Activated naive CD4-positive, alpha-beta T cell treated with anti-CD3 and anti-CD28 coated beads for 36 hours (primary cell): Measurements from ENCODE around the gene ROS1. TPM values are rescaled to one million over a fixed set of nuclear protein-coding genes. Genes with fewer than 3 reads are reported as not detected.

Experiments used
- CTCF ChIA-PET: fragments of 350-600 bp; sonication (Branson Sonifier 250); formaldehyde crosslinking; loops from one replicate; lab custom pipeline; 2021; ENCODE audit warnings: antibody characterized with exemption; lab: Charles Lee
- DNase-seq: peaks from one replicate; pipeline ENCODE4 v3.0.0-alpha.2; 2020
- H3K27ac Mint-ChIP-seq: one replicate; pipeline ENCODE4 v1.8.0; 2021; ENCODE audit warnings: mild to moderate bottlenecking, mixed read lengths
- H3K27me3 Mint-ChIP-seq: one replicate; pipeline ENCODE4 v1.8.0; 2021; ENCODE audit warnings: low read depth, mixed read lengths
- H3K36me3 Mint-ChIP-seq: one replicate; pipeline ENCODE4 v1.8.0; 2021; ENCODE audit warnings: low read depth, mixed read lengths
- H3K4me1 Mint-ChIP-seq: one replicate; pipeline ENCODE4 v1.8.0; 2021; ENCODE audit warnings: low read depth, mixed read lengths
- H3K4me3 Mint-ChIP-seq: one replicate; pipeline ENCODE4 v1.8.0; 2021; ENCODE audit warnings: mild to moderate bottlenecking, moderate library complexity, mixed read lengths
- H3K9me3 Mint-ChIP-seq: one replicate; pipeline ENCODE4 v1.8.0; 2021; ENCODE audit warnings: mixed read lengths
- intact Hi-C: fragments of 100-400 bp; cut with micrococcal nuclease; formaldehyde crosslinking; loops from one replicate; pipeline ENCODE4 v1.15.1; 2023
- total RNA-seq, 2 experiments: library from RNA; stranded (reverse); gene quantifications; one replicate each; pipeline ENCODE4 v1.2.3, GENCODE V29; 2021

Gene ROS1
- total RNA-seq, 2 experiments from 2014 or later, result not detected

DNA sequence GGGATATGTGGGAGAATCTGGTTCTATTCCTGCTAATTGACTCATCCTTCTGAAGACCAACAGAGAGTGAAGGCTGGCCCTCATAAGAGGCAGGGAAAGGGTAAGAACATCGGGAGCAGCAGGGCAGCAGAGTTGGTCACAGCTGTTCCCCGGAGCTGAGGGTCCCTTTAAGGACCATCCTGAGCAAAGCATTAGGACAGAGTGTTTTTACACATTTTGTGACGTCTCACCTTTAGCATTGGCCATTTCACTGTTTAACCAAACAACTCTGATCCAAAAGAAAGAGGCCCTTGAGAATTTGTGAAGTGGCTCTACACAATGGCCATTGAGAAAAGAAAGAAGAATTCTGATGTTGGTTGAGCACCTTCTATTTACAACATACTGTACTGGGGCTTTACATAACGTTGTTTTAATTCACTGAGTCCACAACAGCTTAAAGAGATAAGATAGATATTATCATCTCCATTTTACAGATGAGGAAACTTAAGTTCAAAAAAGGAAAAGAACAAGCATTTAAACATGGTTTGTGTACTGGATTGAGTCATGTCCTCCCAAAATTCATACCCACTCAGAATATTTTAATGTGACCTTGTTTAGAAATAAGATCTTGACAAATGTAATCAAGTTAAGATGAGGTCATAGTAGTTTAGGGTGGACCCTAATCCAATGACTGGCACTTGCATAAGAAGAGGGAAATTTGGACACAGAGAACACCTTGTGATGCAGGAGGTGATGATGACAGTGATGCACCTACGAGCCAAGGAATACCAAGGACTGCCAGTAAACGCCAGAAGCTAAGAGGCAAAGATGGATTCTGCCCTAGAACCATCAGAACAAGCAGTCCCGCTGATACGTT lies 98.4 kb downstream of the ROS1 start:
- H3K4me1 Mint-ChIP-seq, result no peaks in the 10 kb centered on the region
- DNase-seq, result no peak
- H3K27me3 Mint-ChIP-seq, result peaks cover 32% of the 10 kb centered on the region
- no peak overlapping the region for H3K4me3 Mint-ChIP-seq
- H3K27ac Mint-ChIP-seq, result no peak overlapping the region
- peaks cover 6% of the 10 kb centered on the region for H3K9me3 Mint-ChIP-seq
- CTCF ChIA-PET, result no interaction called here
- intact Hi-C loops, result no loop called here
- H3K36me3 Mint-ChIP-seq, result no peaks in the 10 kb centered on the region

DNA sequence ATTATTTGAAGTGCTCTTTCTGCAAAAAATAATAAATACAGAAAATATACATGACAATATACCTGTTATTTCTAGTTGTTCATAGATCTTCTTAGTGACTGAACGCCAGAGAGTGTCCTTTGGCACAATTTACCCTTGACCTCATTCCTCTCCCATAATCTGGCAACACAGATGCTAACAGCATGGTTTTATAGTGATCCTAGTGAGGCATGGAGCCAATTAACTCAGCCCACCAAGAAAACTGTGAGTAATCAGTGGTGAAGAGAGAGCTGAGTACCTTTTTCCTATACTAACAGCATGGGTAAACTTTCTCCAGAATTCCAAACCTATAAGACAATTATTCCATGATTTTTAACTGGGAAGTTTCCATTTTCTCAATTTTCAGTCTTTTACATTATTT lies 99.3 kb downstream of the ROS1 start:
- CTCF ChIA-PET, result no interaction called here
- no peak for DNase-seq
- Mint-ChIP-seq H3K9me3 (no peaks in the 10 kb centered on the region), H3K4me1 (no peaks in the 10 kb centered on the region), H3K27me3 (peaks cover 26% of the 10 kb centered on the region), H3K27ac (no peak overlapping the region), H3K4me3 (no peak overlapping the region), H3K36me3 (no peaks in the 10 kb centered on the region)
- intact Hi-C loops, result no loop called here

DNA sequence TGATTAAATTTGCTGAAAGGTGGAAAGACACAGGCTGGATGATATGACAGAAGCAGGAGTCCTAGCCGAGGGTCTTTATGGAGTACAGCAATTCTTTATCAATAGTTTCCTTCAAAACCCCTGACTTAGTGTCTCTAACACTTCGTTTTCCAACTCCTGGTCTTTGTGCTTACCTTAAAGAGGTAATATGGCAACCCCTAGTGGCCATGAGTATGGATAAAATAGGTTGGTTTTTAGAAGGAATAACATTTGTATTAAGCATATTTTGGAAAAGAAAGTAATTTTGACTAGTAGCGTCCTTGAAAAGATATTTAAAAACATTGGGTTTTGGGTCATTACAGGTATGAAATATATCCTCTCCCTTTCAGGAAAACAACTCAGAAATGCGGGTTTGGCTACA lies 108.5 kb downstream of the ROS1 start:
- Mint-ChIP-seq H3K27ac (no peak overlapping the region), H3K4me3 (no peak overlapping the region), H3K27me3 (peaks cover 5% of the 10 kb centered on the region), H3K9me3 (no peaks in the 10 kb centered on the region), H3K4me1 (no peaks in the 10 kb centered on the region), H3K36me3 (no peaks in the 10 kb centered on the region)
- CTCF ChIA-PET, result no interaction called here
- DNase-seq, result no peak
- intact Hi-C loops, result loop anchor here (1.0 kb wide), 1 partner anchor 345 kb away; no protein-coding TSS in a partner anchor

DNA sequence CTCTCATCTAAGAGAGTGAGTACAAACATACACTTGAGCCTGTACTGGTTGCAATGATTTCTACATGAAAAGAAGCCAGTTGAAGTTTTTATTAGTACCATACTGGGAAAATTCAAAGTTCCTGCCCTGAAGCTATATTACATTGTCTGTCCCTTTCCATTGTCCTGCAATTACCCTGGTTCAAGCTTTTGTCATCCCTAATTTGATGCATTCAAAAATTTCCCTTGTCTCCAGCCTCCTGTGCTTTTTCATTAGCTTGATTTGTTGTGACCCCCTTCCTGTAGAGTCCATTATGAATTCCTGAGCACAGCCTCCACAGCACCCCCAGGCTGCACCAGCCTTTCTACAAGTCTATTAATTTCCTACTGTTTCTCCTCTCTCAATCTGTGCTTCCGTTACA lies 114.0 kb downstream of the ROS1 start:
- intact Hi-C loops, result no loop called here
- H3K9me3 Mint-ChIP-seq, result no peaks in the 10 kb centered on the region
- no peaks in the 10 kb centered on the region for H3K36me3 Mint-ChIP-seq
- H3K4me1 Mint-ChIP-seq, result no peaks in the 10 kb centered on the region
- CTCF ChIA-PET, result no interaction called here
- peaks cover 8% of the 10 kb centered on the region for H3K27me3 Mint-ChIP-seq
- H3K4me3 Mint-ChIP-seq, result no peak overlapping the region
- no peak overlapping the region for H3K27ac Mint-ChIP-seq
- no peak for DNase-seq

DNA sequence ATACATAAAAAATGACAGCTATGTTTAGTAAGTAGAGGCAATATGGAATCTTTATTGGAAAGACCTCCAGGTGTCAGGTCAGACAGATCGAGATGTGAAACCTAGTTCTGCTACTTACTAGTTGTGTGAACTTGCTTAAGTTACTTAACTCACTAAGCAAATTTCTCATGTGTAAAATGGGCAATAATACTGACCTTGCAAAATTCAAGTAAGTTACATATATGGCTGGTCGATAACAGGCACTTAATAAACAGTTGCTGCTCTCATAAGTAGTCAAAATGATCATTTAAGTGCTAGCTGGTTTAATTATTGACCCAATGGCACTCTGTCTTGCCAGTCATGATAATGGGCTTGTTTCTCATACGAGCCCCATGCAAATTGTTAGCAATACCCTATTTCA lies 114.4 kb downstream of the ROS1 start:
- Mint-ChIP-seq H3K4me1 (no peaks in the 10 kb centered on the region), H3K27me3 (peaks cover 8% of the 10 kb centered on the region), H3K27ac (no peak overlapping the region), H3K4me3 (no peak overlapping the region), H3K9me3 (no peaks in the 10 kb centered on the region), H3K36me3 (no peaks in the 10 kb centered on the region)
- DNase-seq, result no peak
- intact Hi-C loops, result no loop called here
- CTCF ChIA-PET, result no interaction called here

DNA sequence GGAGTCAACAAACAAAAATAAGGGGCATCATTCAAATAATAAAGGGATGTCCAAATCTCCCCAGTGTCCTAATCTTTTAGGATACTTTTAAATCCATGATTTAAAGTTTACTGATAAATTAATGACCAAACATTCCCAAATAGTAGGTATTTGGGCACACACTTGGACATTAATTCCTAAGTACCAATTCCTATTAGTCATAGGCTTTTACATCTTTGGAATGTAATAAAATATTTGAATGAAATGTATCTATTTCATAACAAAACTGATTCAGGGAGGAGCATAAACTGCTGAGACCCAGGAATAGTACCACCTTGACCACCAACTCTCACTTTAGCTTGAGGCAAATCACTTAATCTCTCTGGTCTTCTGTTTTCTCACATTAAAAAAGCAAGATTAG lies 116.1 kb downstream of the ROS1 start:
- Mint-ChIP-seq H3K4me1 (no peaks in the 10 kb centered on the region), H3K4me3 (no peak overlapping the region), H3K36me3 (no peaks in the 10 kb centered on the region), H3K27me3 (peaks cover 8% of the 10 kb centered on the region), H3K27ac (no peak overlapping the region), H3K9me3 (no peaks in the 10 kb centered on the region)
- no peak for DNase-seq
- intact Hi-C loops, result no loop called here
- CTCF ChIA-PET, result no interaction called here

DNA sequence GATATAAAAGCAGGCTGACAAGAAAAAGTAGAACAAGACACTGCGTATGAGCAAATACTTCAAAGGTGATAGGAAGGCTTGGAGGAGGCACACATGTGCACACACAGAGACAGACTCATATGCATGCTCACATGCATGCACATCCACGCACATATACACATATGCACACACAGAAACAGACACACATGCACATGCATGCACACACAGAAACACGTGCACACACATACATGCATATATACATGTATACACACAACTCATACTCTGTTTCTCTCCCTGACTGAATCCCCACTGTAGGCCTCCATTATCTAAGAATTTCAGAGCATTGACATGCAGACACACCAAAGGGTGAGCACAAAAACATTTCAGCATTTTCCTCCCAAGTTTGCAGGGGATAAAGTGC lies 116.7 kb downstream of the ROS1 start:
- Mint-ChIP-seq H3K27me3 (peaks cover 8% of the 10 kb centered on the region), H3K27ac (no peak overlapping the region), H3K4me1 (no peaks in the 10 kb centered on the region), H3K4me3 (no peak overlapping the region), H3K36me3 (no peaks in the 10 kb centered on the region), H3K9me3 (no peaks in the 10 kb centered on the region)
- CTCF ChIA-PET, result no interaction called here
- intact Hi-C loops, result no loop called here
- DNase-seq, result no peak

DNA sequence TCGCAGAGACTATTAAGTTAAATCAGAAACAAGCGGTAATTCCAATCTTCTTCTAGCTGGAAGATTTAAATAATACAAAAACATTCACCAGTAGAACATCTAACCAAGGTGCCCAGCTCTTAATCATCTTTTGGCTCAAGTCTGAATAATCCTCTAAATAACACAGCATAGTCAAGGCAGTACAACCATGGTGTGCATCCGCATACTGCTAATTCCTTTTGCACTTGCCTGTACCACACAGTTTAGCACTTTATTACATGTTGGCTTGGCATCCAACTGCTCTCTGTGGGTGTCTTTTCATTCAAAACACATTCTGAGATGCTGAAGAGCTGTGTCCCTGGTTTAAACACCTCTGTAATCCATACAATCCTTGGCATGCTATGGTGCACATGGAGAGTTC lies 118.1 kb downstream of the ROS1 start:
- Mint-ChIP-seq H3K4me1 (no peaks in the 10 kb centered on the region), H3K27ac (no peak overlapping the region), H3K36me3 (no peaks in the 10 kb centered on the region), H3K27me3 (peaks cover 8% of the 10 kb centered on the region), H3K4me3 (no peak overlapping the region), H3K9me3 (no peaks in the 10 kb centered on the region)
- intact Hi-C loops, result no loop called here
- CTCF ChIA-PET, result no interaction called here
- DNase-seq, result no peak

DNA sequence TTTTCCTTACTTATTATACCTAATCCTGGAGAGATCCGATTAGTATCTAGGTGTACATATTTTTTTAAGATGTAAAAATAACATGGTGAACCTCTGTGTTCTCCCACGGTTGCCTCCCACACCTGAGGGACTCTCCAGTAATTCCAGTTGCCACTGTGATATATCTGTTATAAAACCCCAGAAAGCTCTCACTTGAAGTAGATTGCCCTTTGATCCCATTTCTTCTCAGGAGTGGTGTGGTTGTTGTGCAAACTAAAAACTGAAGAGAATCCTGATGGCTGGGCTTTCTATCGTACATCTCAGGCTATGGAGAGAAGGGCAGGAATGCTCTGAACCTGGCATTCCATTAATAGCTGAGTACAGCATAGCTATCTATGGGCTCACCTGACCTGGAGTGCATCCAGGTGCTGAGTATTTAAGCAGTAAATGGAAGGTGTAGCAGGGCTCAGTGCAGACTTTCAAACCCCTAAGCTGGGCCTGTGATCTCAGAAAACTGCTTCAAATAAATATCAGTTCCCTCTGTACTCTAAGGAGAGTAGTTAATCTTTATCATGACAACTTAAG lies 119.4 kb downstream of the ROS1 start:
- CTCF ChIA-PET, result no interaction called here
- Mint-ChIP-seq H3K27ac (no peak overlapping the region), H3K4me1 (no peaks in the 10 kb centered on the region), H3K36me3 (no peaks in the 10 kb centered on the region), H3K9me3 (no peaks in the 10 kb centered on the region), H3K4me3 (no peak overlapping the region), H3K27me3 (peaks cover 5% of the 10 kb centered on the region)
- no peak for DNase-seq
- intact Hi-C loops, result no loop called here

DNA sequence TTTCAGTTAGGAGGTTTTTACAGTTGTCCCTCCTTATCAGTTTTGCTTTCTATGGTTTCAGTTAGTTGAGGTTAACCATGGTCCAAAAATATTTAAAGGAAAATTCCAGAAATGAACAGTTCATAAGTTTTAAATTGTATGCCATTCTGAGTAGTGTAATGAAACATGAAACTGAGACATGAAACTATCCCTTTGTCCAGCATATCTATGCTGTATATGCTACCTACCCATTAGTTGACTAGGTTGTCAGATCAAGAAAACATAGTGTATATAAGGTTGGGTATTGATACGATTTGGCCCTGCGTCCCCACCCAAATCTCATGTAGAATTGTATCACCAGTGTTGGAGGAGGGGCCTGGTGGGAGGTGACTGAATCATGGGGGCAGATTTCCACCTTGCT lies 121.3 kb downstream of the ROS1 start:
- Mint-ChIP-seq H3K36me3 (no peaks in the 10 kb centered on the region), H3K4me3 (no peak overlapping the region), H3K27ac (no peak overlapping the region), H3K4me1 (no peaks in the 10 kb centered on the region), H3K9me3 (no peaks in the 10 kb centered on the region), H3K27me3 (peaks cover 2% of the 10 kb centered on the region)
- CTCF ChIA-PET, result no interaction called here
- intact Hi-C loops, result no loop called here
- no peak for DNase-seq

DNA sequence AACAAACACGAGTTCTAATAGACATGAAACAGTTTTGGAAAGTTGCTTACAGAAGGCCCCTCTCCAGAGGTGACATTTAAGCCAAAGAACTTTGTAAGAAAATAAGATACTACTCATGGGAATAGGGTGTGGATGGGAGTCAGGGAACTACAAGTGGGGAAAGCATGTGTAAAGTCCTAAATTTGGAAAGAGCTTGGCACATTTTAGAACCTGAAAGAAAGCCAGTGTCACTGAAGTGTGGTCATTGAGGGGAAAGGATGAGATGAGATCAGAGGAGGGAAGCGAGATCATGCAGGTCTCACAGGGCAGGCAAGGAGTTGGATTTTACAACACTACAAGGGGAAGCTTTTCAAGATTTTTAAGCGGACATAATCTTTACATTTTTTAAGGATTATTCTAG lies 122.4 kb downstream of the ROS1 start:
- Mint-ChIP-seq H3K27me3 (peaks cover 2% of the 10 kb centered on the region), H3K9me3 (no peaks in the 10 kb centered on the region), H3K27ac (no peak overlapping the region), H3K4me1 (no peaks in the 10 kb centered on the region), H3K4me3 (no peak overlapping the region), H3K36me3 (no peaks in the 10 kb centered on the region)
- DNase-seq, result no peak
- intact Hi-C loops, result no loop called here
- CTCF ChIA-PET, result no interaction called here

DNA sequence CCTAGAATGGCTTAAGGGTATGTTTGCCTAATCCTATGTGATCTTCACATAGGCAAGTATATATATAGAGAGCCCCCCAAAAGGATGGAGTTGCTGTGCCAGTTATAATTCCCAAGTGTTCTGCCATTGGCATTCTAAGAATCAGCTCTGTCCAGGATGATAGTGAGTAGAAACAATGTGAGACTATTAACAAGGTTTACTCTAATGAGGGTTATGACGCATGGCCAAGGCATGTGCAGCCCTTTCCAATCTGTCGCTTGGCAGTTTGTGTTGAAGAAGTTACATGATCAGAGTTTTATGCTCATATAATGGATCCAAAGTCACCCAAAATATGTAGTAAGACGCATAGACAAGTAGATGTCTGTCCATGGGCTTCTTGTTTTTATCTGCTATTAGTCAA lies 126.8 kb downstream of the ROS1 start:
- intact Hi-C loops, result no loop called here
- Mint-ChIP-seq H3K27ac (no peak overlapping the region), H3K36me3 (no peaks in the 10 kb centered on the region), H3K4me3 (no peak overlapping the region), H3K4me1 (no peaks in the 10 kb centered on the region), H3K9me3 (no peaks in the 10 kb centered on the region), H3K27me3 (peaks cover 9% of the 10 kb centered on the region)
- no peak for DNase-seq
- CTCF ChIA-PET, result no interaction called here

DNA sequence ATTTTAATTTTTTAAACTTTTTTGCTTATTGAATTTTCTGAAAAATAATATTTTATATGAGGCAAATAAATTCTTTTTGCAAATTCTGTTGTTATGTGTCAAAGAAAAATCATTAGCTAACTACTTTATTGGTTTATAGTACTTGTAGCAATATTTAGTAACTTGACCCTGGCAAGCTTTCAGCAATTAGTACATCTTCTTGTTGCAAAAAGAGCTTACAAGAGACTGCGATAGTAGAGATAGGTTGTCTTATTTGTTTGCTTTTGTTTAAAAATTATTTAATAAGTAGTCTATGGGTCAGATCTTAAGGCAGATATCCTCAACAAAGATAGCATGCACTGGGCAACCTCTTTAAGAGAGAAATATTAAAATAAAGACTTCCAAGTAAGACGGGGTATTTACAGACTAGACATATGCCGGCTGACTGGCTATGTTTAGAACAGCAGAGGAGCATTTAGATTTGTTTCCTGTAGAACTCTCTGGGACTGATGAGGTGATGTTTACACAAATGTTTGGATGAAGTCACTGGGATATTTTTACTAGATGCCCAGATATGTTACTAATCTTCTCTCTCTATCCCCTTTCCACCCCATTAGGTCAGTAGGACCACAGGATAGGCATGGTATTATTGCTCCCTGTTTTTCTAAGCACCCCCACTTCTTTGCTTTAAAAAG lies 135.4 kb downstream of the ROS1 start:
- intact Hi-C loops, result no loop called here
- DNase-seq, result no peak
- Mint-ChIP-seq H3K4me3 (no peak overlapping the region), H3K36me3 (peaks cover 2% of the 10 kb centered on the region), H3K4me1 (no peaks in the 10 kb centered on the region), H3K27ac (no peak overlapping the region), H3K27me3 (peaks cover 25% of the 10 kb centered on the region), H3K9me3 (no peaks in the 10 kb centered on the region)
- CTCF ChIA-PET, result no interaction called here
